Fibroblast of lung (primary cell): ENCODE results near the gene BCO2. TPM values are rescaled to one million over a fixed set of nuclear protein-coding genes. Genes with fewer than 3 reads are reported as not detected.
A peak's percentile ranks its signal among the peaks of the same experiment; 100 is the strongest.

ENCODE experiments used
- DNase-seq, 2 donors: peaks; one replicate each; pipeline versions ENCODE4 v3.0.0 to v3.0.0-alpha.2; 2010; ENCODE audit warnings: low read depth in 2 of 2
- H2AFZ ChIP-seq: 2 replicates; pipeline ENCODE4 v1.5.1; 2012; ENCODE audit warnings: low read length, control low read depth, inconsistent platforms
- H3K27ac ChIP-seq: 2 replicates; pipeline ENCODE4 v1.5.1; 2011; ENCODE audit warnings: low read length, control low read depth; ENCODE audit not compliant: insufficient read depth
- H3K27me3 ChIP-seq: 2 replicates; pipeline ENCODE4 v1.5.1; 2011; ENCODE audit warnings: mild to moderate bottlenecking, low read length; ENCODE audit not compliant: control insufficient read depth, insufficient read depth
- H3K36me3 ChIP-seq: 2 replicates; pipeline ENCODE4 v1.5.1; 2011; ENCODE audit warnings: low read length; ENCODE audit not compliant: control insufficient read depth, insufficient read depth
- H3K4me1 ChIP-seq: 2 replicates; pipeline ENCODE4 v1.5.1; 2011; ENCODE audit warnings: low read length; ENCODE audit not compliant: control insufficient read depth, insufficient read depth; ENCODE audit errors: extremely low read depth
- H3K4me2 ChIP-seq: 2 replicates; pipeline ENCODE4 v1.5.1; 2011; ENCODE audit warnings: low read length, control low read depth; ENCODE audit not compliant: insufficient read depth; ENCODE audit errors: extremely low read depth
- H3K4me3 ChIP-seq, 4 experiments: fragments of 200-600 bp in 1 of 4; sonication (generic) in 1 of 4; replicated peaks in 1 of 4; 2 replicates each; pipeline ENCODE4 v1.5.1; 2011 to 2016; ENCODE audit warnings: low read length in 4 of 4, low read depth in 3 of 4, mild to moderate bottlenecking in 3 of 4, control low read depth in 2 of 4, inconsistent platforms in 1 of 4, mixed read lengths in 1 of 4; ENCODE audit not compliant: insufficient read depth in 1 of 4; ENCODE audit errors: control extremely low read depth in 1 of 4
- H3K79me2 ChIP-seq: 2 replicates; pipeline ENCODE4 v1.5.1; 2012; ENCODE audit warnings: mild to moderate bottlenecking, low read length, inconsistent platforms; ENCODE audit not compliant: control insufficient read depth, insufficient read depth
- H3K9ac ChIP-seq: 2 replicates; pipeline ENCODE4 v1.5.1; 2011; ENCODE audit warnings: mild to moderate bottlenecking, low read length, control low read depth; ENCODE audit not compliant: insufficient read depth
- H3K9me3 ChIP-seq: 2 replicates; pipeline ENCODE4 v1.5.1; 2012; ENCODE audit warnings: low read depth, low read length; ENCODE audit not compliant: control insufficient read depth, insufficient read depth
- H4K20me1 ChIP-seq: 2 replicates; pipeline ENCODE4 v1.5.1; 2011; ENCODE audit warnings: low read length; ENCODE audit not compliant: control insufficient read depth, insufficient read depth; ENCODE audit errors: extremely low read depth
- EZH2 ChIP-seq: IDR thresholded peaks from 2 replicates; pipeline ENCODE4 v1.5.1; 2012; ENCODE audit warnings: low read length, control low read depth, mild to moderate bottlenecking; ENCODE audit errors: missing control alignments
- polyA plus RNA-seq, 2 donors: library from polyadenylated mRNA; depleted of rRNA in 1 of 2; stranded (reverse) in 1 of 2; unstranded in 1 of 2; fragments of >200 nt; gene quantifications; 2 replicates each; pipeline ENCODE4 v1.2.1, GENCODE V29; 2011 to 2012; ENCODE audit warnings: missing spikeins in 1 of 2
- total RNA-seq: library from RNA; depleted of rRNA; stranded (reverse); fragments of >200 nt; gene quantifications from 2 replicates; pipeline ENCODE4 v1.2.1, GENCODE V29; 2014
- TF ChIP-seq, protein P1 (sequence below), 2 donors: IDR thresholded peaks in 1 of 2; conservative IDR thresholded peaks in 1 of 2; 1 replicate in 1 of 2; 2 replicates in 1 of 2; pipeline ENCODE4 v1.5.1; 2011 to 2012; ENCODE audit warnings: low read length in 2 of 2, control low read depth in 1 of 2, inconsistent platforms in 1 of 2, low read depth in 1 of 2, mild to moderate bottlenecking in 1 of 2

BCO2 gene
- total and polyA plus RNA-seq, 2 donors (not counting 1 experiment from before 2014, with no cell fraction given) = 0.42 to 2.1 TPM

DNA sequence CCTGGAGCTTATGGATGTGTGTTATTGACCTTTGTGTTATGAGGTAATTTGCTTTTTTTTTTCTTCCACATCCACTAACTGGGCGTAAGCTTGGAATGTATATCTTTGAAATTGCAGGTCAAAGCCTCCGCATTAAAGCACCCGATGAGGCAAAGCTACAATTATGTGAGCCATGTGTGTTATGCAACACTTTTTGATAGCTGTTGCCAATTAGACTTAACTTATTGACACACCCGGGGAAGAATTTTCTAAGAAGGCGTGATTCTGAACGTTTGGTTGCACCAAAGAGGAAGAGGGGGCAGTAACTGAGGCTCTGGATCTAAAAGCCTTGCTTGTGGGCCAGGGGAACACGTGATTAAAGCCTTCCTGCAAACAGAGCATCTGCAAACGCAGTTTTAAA is 8.8 kb upstream of the BCO2 start:
- H3K4me2 ChIP-seq = no peak overlapping the region
- H3K4me1 ChIP-seq = no peaks in the 10 kb centered on the region
- TF ChIP-seq, protein P1, sequence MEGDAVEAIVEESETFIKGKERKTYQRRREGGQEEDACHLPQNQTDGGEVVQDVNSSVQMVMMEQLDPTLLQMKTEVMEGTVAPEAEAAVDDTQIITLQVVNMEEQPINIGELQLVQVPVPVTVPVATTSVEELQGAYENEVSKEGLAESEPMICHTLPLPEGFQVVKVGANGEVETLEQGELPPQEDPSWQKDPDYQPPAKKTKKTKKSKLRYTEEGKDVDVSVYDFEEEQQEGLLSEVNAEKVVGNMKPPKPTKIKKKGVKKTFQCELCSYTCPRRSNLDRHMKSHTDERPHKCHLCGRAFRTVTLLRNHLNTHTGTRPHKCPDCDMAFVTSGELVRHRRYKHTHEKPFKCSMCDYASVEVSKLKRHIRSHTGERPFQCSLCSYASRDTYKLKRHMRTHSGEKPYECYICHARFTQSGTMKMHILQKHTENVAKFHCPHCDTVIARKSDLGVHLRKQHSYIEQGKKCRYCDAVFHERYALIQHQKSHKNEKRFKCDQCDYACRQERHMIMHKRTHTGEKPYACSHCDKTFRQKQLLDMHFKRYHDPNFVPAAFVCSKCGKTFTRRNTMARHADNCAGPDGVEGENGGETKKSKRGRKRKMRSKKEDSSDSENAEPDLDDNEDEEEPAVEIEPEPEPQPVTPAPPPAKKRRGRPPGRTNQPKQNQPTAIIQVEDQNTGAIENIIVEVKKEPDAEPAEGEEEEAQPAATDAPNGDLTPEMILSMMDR (conservative IDR thresholded peaks at IDR 0.05 in 1 of 2, IDR thresholded peaks at IDR 0.05 in 1 of 2; ENCODE audit: low read depth in 1 of 2, low read length in 2 of 2) = no peak
- no peak for TF ChIP-seq EZH2
- H2AFZ ChIP-seq = no peak overlapping the region
- no peaks in the 10 kb centered on the region for H3K9me3 ChIP-seq
- peak in 1 of 2 donors; percentile 87 for DNase-seq
- no peaks in the 10 kb centered on the region for H3K36me3 ChIP-seq
- no peaks in the 10 kb centered on the region for H4K20me1 ChIP-seq
- no peak overlapping the region for H3K9ac ChIP-seq
- no peak overlapping the region for H3K4me3 ChIP-seq
- H3K79me2 ChIP-seq = no peaks in the 10 kb centered on the region
- no peaks in the 10 kb centered on the region for H3K27me3 ChIP-seq
- no peak overlapping the region for H3K27ac ChIP-seq

DNA sequence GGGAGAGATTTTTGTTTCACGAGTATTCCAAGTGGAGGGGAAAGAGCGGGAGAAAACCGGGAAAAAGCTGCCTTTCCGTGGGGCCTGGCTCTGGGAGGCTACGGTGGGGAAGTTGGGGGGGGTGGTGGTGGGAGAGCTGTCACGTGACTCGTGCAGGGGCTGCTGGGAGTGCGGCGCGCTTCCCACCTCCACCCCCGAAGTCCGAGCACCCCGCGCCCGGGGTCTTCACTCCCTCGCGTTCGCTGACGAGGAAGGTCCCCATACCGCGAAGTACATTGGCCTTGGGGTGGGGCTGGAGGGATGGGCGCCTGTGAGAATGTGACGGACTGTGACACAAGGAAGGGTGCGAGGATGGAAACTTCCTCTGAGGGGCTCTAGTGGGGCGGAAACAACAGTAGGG is 8.2 kb upstream of the BCO2 start, which contains the start of gene TEX12:
TEX12 (plus strand) TSS at position 228 of the 400 bp plus-strand sequence. CDS start 1,897 bp downstream, outside the sequence.
- no peak for TF ChIP-seq EZH2
- TF ChIP-seq, protein P1 (conservative IDR thresholded peaks at IDR 0.05 in 1 of 2, IDR thresholded peaks at IDR 0.05 in 1 of 2; ENCODE audit: low read depth in 1 of 2, low read length in 2 of 2) = no peak
- H2AFZ ChIP-seq = no peak within 1 kb of the TSS

DNA sequence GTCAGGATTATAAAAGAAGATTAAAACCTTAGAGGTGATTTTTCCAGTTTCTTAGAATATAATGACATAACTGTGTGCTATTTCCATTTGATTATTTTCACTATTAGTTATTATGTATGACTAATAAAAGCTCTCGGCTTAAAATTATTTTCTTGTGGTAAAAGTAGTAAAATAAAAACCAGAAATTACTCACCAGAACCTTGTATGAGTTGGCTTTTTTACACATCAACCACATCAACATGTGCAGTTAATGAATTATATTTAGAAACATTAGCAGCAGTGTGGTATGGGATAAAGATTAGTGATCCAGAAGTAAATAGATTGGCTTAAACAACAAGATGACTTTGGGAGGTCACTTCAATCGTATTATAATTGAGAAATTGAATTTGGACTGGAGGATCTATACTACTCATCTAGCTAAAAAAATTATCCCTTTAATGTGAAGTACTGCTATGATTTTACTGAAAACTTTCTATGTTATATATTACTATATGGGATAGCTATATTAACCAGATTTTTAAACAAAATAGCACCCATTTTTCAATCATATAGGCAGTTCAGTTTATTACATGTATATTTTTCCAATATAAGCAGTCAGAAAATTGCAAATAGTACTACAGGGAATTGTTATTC is 2.8 kb upstream of the BCO2 start:
- Histone ChIP-seq H3K9ac (no peak overlapping the region), H3K9me3 (no peaks in the 10 kb centered on the region), H3K79me2 (no peaks in the 10 kb centered on the region), H3K4me3 (no peak overlapping the region), H2AFZ (no peak overlapping the region), H3K4me2 (no peak overlapping the region), H3K36me3 (no peaks in the 10 kb centered on the region), H3K27me3 (no peaks in the 10 kb centered on the region), H3K27ac (no peak overlapping the region), H3K4me1 (peaks cover 3% of the 10 kb centered on the region), H4K20me1 (no peaks in the 10 kb centered on the region)
- peak; percentile 23 to 65 for DNase-seq
- TF ChIP-seq EZH2 = no peak
- TF ChIP-seq, protein P1 (conservative IDR thresholded peaks at IDR 0.05 in 1 of 2, IDR thresholded peaks at IDR 0.05 in 1 of 2; ENCODE audit: low read depth in 1 of 2, low read length in 2 of 2) = no peak

More for the DNA sequence above, 8.2 kb upstream of the BCO2 start, which contains the start of gene TEX12:
- Histone ChIP-seq H4K20me1 (no peaks in the 10 kb centered on the region), H3K4me1 (no peaks in the 10 kb centered on the region), H3K27ac (no peak within 1 kb of the TSS), H3K9me3 (no peaks in the 10 kb centered on the region), H3K9ac (no peak within 1 kb of the TSS), H3K4me3 (no peak within 1 kb of the TSS), H3K79me2 (no peaks in the 10 kb centered on the region), H3K36me3 (no peaks in the 10 kb centered on the region), H3K27me3 (no peaks in the 10 kb centered on the region), H3K4me2 (no peak within 1 kb of the TSS)
- DNase-seq = no peak
